HEK293 (cell line): ENCODE measurements around the gene WDR45B.

Experiments
- CTCF ChIA-PET: fragments of 350-600 bp; formaldehyde crosslinking; extraction: SDS; loops from one replicate; lab custom pipeline; 2021; ENCODE audit warnings: antibody characterized with exemption; lab: Yijun Ruan, JAX
- POLR2A ChIA-PET: fragments of 300-600 bp; formaldehyde crosslinking; extraction: SDS; loops from one replicate; lab custom pipeline; 2020; ENCODE audit warnings: antibody characterized with exemption, inconsistent platforms; lab: Yijun Ruan, JAX
- H3K27ac ChIP-seq: fragments of 200-500 bp; sonication (Bioruptor generic); 2 replicates; pipeline ENCODE4 v1.5.1; 2014; ENCODE audit warnings: low read depth, low read length, control low read depth, inconsistent platforms; ENCODE audit errors: extremely low read depth
- H3K36me3 ChIP-seq, 2 experiments: fragments of 200-500 bp in 1 of 2; sonication (Bioruptor generic) in 1 of 2; 1 replicate in 1 of 2; 2 replicates in 1 of 2; pipeline ENCODE4 v1.5.1; 2014 to 2017; ENCODE audit warnings: inconsistent platforms in 2 of 2, low read length in 2 of 2; ENCODE audit not compliant: control insufficient read depth in 2 of 2, insufficient read depth in 1 of 2
- H3K4me1 ChIP-seq: fragments of 200-500 bp; sonication (Bioruptor generic); 2 replicates; pipeline ENCODE4 v1.5.1; 2014; ENCODE audit warnings: mild to moderate bottlenecking, low read length, inconsistent platforms; ENCODE audit not compliant: control insufficient read depth, insufficient read depth
- H3K4me3 ChIP-seq: 2 replicates; pipeline ENCODE4 v1.5.1; 2011; ENCODE audit warnings: low read depth, mild to moderate bottlenecking, control low read depth, low read length, moderate library complexity
- H3K9me3 ChIP-seq: fragments of 200-500 bp; sonication (Bioruptor generic); 2 replicates; pipeline ENCODE4 v1.5.1; 2014; ENCODE audit warnings: low read depth, low read length, inconsistent platforms; ENCODE audit not compliant: control insufficient read depth, insufficient read depth
- BCL11B ChIP-seq: fragments of 450-650 bp; formaldehyde crosslinking; IDR thresholded peaks from 2 replicates; pipeline ENCODE4 v1.5.1; 2016; ENCODE audit warnings: low read depth, missing biosample characterization, missing genetic modification characterization
- IKZF3 ChIP-seq: fragments of 450-650 bp; IDR thresholded peaks from 2 replicates; pipeline ENCODE4 v1.5.0; 2018; ENCODE audit warnings: missing biosample characterization, mild to moderate bottlenecking, missing genetic modification characterization, moderate library complexity
- KLF9 ChIP-seq: fragments of 450-650 bp; formaldehyde crosslinking; IDR thresholded peaks from 2 replicates; pipeline ENCODE4 v1.5.1; 2016; ENCODE audit warnings: missing biosample characterization, missing genetic modification characterization, low read depth
- SP2 ChIP-seq: fragments of 450-650 bp; formaldehyde crosslinking; IDR thresholded peaks from 2 replicates; pipeline ENCODE4 v1.5.1; 2016; ENCODE audit warnings: missing biosample characterization, missing genetic modification characterization
- SP7 ChIP-seq: fragments of 450-650 bp; formaldehyde crosslinking; IDR thresholded peaks from 2 replicates; pipeline ENCODE4 v1.5.1; 2016; ENCODE audit warnings: missing biosample characterization, missing genetic modification characterization
- ZNF138 ChIP-seq: fragments of 450-650 bp; formaldehyde crosslinking; IDR thresholded peaks from 2 replicates; pipeline ENCODE4 v1.5.1; 2016; ENCODE audit warnings: missing biosample characterization, missing genetic modification characterization, borderline replicate concordance
- ZNF174 ChIP-seq: fragments of 450-650 bp; formaldehyde crosslinking; IDR thresholded peaks from 2 replicates; pipeline ENCODE4 v1.5.0; 2017; ENCODE audit warnings: missing biosample characterization, mild to moderate bottlenecking, missing genetic modification characterization
- ZNF311 ChIP-seq: fragments of 450-650 bp; formaldehyde crosslinking; IDR thresholded peaks from 2 replicates; pipeline ENCODE4 v1.5.1; 2017; ENCODE audit warnings: missing biosample characterization, missing genetic modification characterization, borderline replicate concordance
- ZNF335 ChIP-seq: fragments of 450-650 bp; formaldehyde crosslinking; conservative IDR thresholded peaks from 2 replicates; pipeline ENCODE4 v1.5.1; 2016; ENCODE audit warnings: missing biosample characterization, missing genetic modification characterization
- ZNF433 ChIP-seq: fragments of 450-650 bp; formaldehyde crosslinking; IDR thresholded peaks from 2 replicates; pipeline ENCODE4 v1.5.1; 2016; ENCODE audit warnings: missing biosample characterization, missing genetic modification characterization, low read depth
- ZNF501 ChIP-seq: fragments of 450-650 bp; formaldehyde crosslinking; IDR thresholded peaks from 2 replicates; pipeline ENCODE4 v1.5.1; 2016; ENCODE audit warnings: missing biosample characterization, missing genetic modification characterization
- ZNF521 ChIP-seq: fragments of 450-650 bp; formaldehyde crosslinking; IDR thresholded peaks from 2 replicates; pipeline ENCODE4 v1.5.1; 2017; ENCODE audit warnings: missing biosample characterization, mild to moderate bottlenecking, missing genetic modification characterization
- ZNF623 ChIP-seq: fragments of 450-650 bp; formaldehyde crosslinking; IDR thresholded peaks from 2 replicates; pipeline ENCODE4 v1.5.1; 2016; ENCODE audit warnings: missing biosample characterization, missing genetic modification characterization
- ZNF677 ChIP-seq: fragments of 450-650 bp; IDR thresholded peaks from 2 replicates; pipeline ENCODE4 v1.5.0; 2018; ENCODE audit warnings: missing biosample characterization, mild to moderate bottlenecking, missing genetic modification characterization, moderate library complexity
- ZNF843 ChIP-seq: fragments of 450-650 bp; formaldehyde crosslinking; IDR thresholded peaks from 2 replicates; pipeline ENCODE4 v1.5.1; 2016; ENCODE audit warnings: missing biosample characterization, missing genetic modification characterization
- ZSCAN23 ChIP-seq: fragments of 450-650 bp; formaldehyde crosslinking; IDR thresholded peaks from 2 replicates; pipeline ENCODE4 v1.5.1; 2016; ENCODE audit warnings: missing biosample characterization, missing genetic modification characterization
- TF ChIP-seq, protein P1 (sequence below): fragments of 450-650 bp; formaldehyde crosslinking; IDR thresholded peaks from 2 replicates; pipeline ENCODE4 v1.5.1; 2017; ENCODE audit warnings: missing biosample characterization, missing genetic modification characterization
- TF ChIP-seq, protein P2 (sequence below): fragments of 450-650 bp; formaldehyde crosslinking; IDR thresholded peaks from 2 replicates; pipeline ENCODE4 v1.5.1; 2017; ENCODE audit warnings: missing biosample characterization, missing genetic modification characterization
- TF ChIP-seq, protein P3 (sequence below): fragments of 450-650 bp; formaldehyde crosslinking; IDR thresholded peaks from 2 replicates; pipeline ENCODE4 v1.5.1; 2017; ENCODE audit warnings: missing biosample characterization, missing genetic modification characterization
- TF ChIP-seq, protein P4 (sequence below): fragments of 450-650 bp; formaldehyde crosslinking; IDR thresholded peaks from 2 replicates; pipeline ENCODE4 v1.5.1; 2016; ENCODE audit warnings: missing biosample characterization, missing genetic modification characterization
- TF ChIP-seq, protein P5 (sequence below): fragments of 450-650 bp; formaldehyde crosslinking; IDR thresholded peaks from 2 replicates; pipeline ENCODE4 v1.5.1; 2016; ENCODE audit warnings: missing biosample characterization, missing genetic modification characterization

The WDR45B gene

DNA sequence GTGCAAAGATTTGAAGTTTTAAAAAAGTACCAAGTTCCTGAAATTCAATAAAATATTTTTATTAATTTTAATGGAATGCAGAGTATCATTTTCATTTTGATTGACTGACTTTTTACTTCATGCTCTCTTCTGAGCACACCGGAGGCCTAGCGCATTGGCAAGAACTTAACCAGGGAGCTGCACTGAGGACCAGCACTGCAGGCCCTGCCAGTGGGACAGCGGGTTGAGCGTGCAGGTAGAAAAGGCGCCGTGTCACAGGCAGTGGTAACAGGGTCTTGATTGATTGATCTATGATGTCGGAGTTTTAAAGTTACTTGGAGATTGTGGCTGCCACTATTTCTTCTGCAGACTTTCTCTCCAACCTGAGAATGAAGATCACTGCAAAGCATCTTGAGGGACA lies 43.7 kb downstream of the WDR45B start (continued):
- TF ChIP-seq ZSCAN23: no peak
- no peak for TF ChIP-seq ZNF174 (tag by site-specific recombination)
- no peak for TF ChIP-seq ZNF335
- TF ChIP-seq, protein P1, sequence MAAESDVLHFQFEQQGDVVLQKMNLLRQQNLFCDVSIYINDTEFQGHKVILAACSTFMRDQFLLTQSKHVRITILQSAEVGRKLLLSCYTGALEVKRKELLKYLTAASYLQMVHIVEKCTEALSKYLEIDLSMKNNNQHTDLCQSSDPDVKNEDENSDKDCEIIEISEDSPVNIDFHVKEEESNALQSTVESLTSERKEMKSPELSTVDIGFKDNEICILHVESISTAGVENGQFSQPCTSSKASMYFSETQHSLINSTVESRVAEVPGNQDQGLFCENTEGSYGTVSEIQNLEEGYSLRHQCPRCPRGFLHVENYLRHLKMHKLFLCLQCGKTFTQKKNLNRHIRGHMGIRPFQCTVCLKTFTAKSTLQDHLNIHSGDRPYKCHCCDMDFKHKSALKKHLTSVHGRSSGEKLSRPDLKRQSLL: no peak
- TF ChIP-seq ZNF843 (tag by site-specific recombination): no peak
- TF ChIP-seq, protein P2, sequence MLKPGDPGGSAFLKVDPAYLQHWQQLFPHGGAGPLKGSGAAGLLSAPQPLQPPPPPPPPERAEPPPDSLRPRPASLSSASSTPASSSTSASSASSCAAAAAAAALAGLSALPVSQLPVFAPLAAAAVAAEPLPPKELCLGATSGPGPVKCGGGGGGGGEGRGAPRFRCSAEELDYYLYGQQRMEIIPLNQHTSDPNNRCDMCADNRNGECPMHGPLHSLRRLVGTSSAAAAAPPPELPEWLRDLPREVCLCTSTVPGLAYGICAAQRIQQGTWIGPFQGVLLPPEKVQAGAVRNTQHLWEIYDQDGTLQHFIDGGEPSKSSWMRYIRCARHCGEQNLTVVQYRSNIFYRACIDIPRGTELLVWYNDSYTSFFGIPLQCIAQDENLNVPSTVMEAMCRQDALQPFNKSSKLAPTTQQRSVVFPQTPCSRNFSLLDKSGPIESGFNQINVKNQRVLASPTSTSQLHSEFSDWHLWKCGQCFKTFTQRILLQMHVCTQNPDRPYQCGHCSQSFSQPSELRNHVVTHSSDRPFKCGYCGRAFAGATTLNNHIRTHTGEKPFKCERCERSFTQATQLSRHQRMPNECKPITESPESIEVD: no peak
- TF ChIP-seq, protein P3, sequence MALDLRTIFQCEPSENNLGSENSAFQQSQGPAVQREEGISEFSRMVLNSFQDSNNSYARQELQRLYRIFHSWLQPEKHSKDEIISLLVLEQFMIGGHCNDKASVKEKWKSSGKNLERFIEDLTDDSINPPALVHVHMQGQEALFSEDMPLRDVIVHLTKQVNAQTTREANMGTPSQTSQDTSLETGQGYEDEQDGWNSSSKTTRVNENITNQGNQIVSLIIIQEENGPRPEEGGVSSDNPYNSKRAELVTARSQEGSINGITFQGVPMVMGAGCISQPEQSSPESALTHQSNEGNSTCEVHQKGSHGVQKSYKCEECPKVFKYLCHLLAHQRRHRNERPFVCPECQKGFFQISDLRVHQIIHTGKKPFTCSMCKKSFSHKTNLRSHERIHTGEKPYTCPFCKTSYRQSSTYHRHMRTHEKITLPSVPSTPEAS (tag by site-specific recombination): no peak
- TF ChIP-seq, protein P4, sequence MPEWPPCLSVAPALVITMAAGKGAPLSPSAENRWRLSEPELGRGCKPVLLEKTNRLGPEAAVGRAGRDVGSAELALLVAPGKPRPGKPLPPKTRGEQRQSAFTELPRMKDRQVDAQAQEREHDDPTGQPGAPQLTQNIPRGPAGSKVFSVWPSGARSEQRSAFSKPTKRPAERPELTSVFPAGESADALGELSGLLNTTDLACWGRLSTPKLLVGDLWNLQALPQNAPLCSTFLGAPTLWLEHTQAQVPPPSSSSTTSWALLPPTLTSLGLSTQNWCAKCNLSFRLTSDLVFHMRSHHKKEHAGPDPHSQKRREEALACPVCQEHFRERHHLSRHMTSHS (tag by site-specific recombination): no peak
- no peak for TF ChIP-seq BCL11B (tag by site-specific recombination)
- no peak for TF ChIP-seq SP2

DNA sequence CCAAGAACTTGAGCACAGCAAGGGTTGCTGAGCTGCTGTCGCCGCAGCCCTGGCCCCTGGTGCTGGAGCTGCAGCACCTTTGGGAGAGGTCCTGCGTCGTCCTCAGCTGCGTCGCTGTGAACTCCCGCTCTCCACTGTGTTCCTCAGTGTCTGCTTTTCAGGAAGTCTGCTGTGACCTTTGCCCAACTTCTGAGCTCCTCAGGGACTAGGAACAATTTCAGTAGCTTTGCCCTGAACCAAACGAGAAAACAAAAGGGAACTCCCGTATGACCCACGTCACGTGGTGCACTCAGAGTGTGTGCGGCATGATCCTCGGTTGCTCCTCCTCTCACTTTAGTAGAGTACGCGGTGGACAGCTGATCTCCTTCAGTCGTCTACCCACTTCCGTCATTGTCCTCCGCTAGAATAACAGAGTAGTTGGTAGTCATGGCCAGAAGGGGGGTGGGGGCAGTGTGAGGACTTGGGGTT lies 44.2 kb downstream of the WDR45B start:
- ChIA-PET CTCF (interaction anchor here (0.5 to 0.7 kb wide), 2 partner anchors 20 to 135 kb away, joined by 3 read pairs; no protein-coding TSS in a partner anchor), POLR2A (interaction anchor here (0.6 kb wide), 1 partner anchor 992 kb away, joined by 4 read pairs; no protein-coding TSS in a partner anchor)
- H3K36me3 ChIP-seq: peaks cover 48 to 83% of the 10 kb centered on the region in 2 experiments
- H3K27ac ChIP-seq: no peak overlapping the region
- no peaks in the 10 kb centered on the region; the same call in 1 of the 2 replicates for H3K9me3 ChIP-seq
- H3K4me3 ChIP-seq: no peak overlapping the region
- no peaks in the 10 kb centered on the region for H3K4me1 ChIP-seq
- TF ChIP-seq ZNF335: no peak
- TF ChIP-seq ZNF521 (tag by site-specific recombination): no peak
- no peak for TF ChIP-seq IKZF3 (tag by site-specific recombination)
- no peak for TF ChIP-seq ZNF138 (tag by site-specific recombination)
- no peak for TF ChIP-seq ZNF501 (tag by site-specific recombination)
- no peak for TF ChIP-seq ZNF311
- no peak for TF ChIP-seq KLF9 (tag by site-specific recombination)
- TF ChIP-seq ZNF433 (tag by site-specific recombination): no peak
- no peak for TF ChIP-seq SP7 (tag by site-specific recombination)

DNA sequence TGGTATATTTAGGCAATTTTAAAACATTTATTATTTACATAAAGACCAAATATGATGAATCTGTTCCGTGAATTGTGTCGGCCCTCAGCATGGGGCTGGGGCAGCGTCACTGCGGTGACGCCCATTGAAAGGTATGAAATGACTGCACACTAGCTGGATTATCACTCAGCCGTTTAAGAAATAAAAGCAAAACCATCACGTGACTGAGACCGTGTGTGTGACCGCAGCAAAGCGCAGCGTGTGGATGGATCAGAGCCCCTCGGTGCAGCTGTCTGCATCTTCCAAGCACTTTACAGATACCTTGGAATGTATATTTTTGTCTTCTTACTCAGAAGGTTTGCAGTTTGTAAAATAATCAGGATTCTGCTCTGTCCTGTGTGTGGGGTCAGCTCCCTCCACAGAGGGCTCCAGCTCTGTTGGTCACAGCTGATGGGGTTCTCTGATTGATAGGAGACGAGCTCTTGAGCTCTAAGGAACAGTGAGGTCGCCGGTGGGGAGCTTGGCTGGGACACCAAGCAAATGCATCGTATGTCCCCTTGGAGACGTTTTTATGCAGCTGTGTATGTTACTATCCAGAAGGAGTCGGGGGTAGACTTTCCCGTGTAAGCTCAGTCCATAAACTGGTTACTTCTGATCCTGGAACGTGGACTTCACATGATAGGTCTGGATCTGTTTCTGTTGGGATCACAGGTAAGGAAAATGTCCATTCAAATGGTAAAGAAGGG lies 45.1 kb downstream of the WDR45B start:
- H3K36me3 ChIP-seq: peaks cover 42 to 86% of the 10 kb centered on the region in 2 experiments
- no peaks in the 10 kb centered on the region; the same call in 1 of the 2 replicates for H3K9me3 ChIP-seq
- no peak overlapping the region for H3K4me3 ChIP-seq
- POLR2A ChIA-PET: interaction anchor here (0.6 kb wide), 1 partner anchor 992 kb away, joined by 4 read pairs; no protein-coding TSS in a partner anchor
- CTCF ChIA-PET: interaction anchor here (0.5 to 1.1 kb wide), 4 partner anchors 21 to 175 kb away, joined by 3 read pairs; no protein-coding TSS in a partner anchor
- no peaks in the 10 kb centered on the region for H3K4me1 ChIP-seq
- no peak overlapping the region for H3K27ac ChIP-seq
- TF ChIP-seq, protein P1: no peak
- TF ChIP-seq ZNF677 (tag by site-specific recombination): no peak
- TF ChIP-seq ZNF623 (tag by site-specific recombination): no peak
- TF ChIP-seq, protein P5, sequence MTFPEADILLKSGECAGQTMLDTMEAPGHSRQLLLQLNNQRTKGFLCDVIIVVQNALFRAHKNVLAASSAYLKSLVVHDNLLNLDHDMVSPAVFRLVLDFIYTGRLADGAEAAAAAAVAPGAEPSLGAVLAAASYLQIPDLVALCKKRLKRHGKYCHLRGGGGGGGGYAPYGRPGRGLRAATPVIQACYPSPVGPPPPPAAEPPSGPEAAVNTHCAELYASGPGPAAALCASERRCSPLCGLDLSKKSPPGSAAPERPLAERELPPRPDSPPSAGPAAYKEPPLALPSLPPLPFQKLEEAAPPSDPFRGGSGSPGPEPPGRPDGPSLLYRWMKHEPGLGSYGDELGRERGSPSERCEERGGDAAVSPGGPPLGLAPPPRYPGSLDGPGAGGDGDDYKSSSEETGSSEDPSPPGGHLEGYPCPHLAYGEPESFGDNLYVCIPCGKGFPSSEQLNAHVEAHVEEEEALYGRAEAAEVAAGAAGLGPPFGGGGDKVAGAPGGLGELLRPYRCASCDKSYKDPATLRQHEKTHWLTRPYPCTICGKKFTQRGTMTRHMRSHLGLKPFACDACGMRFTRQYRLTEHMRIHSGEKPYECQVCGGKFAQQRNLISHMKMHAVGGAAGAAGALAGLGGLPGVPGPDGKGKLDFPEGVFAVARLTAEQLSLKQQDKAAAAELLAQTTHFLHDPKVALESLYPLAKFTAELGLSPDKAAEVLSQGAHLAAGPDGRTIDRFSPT (tag by site-specific recombination): no peak
